GM03348 (cell line): ENCODE results near the gene CLDN34.

Experiments
- DNase-seq: peaks from one replicate; pipeline ENCODE4 v3.0.0; 2012; ENCODE audit warnings: low spot score

The CLDN34 gene

DNA sequence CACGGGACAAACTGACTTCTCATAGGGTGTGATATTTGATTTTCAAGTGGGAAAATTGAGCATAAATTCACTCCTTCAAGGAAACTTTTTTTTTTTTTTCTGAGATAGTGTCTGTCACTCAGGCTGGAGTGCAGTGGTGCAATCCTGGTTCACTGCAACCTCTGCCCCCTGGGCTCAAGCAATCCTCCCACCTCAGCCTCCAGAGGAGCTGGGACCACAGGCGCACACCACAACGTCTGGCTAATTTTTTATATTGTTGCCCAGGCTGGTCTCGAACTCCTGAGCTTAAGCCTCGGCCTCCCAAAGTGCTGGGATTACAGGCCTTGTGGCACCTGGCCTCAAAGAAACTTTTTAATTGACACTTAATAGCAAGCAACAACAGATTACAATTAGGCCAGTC is 13.8 kb downstream of the CLDN34 start:
- no peak for DNase-seq

DNA sequence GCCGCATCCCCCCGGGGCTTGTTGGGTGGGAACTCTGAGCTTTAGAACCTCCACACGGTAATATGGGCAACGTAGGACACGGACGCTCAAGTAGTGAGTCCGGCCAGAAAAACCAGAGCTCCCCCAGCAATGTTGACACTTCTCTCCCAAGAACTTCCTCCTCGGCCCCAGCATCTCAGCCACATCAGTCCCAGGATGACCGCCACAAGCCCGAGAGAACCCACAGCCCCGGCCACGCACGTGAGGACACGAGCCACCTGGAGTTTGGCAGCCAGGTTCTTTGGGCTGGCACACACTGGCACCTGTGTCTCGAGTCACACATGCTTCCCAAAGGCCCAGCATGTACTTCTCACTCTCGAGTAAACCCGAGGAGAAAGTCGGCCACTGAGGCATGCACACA is 16.3 kb downstream of the CLDN34 start:
- no peak for DNase-seq

DNA sequence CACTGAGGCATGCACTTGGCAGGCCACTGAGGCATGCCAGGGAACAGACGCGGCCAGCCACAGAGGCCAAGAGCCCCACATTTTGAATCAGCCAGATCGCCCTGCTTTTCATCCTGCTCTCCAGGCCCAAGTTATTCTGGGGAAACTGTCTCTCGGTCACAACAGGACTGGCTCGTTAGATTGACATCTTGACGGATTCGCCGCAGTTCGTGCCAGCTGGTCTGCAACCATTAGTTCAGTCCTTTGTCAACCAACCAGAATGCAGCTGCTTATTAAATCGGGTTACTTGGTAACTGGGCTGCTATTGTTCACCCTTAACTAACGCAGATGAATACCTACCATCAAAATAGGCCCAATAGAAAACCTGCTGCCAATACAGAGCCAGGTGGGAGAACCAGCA is 16.7 kb downstream of the CLDN34 start:
- DNase-seq = no peak

DNA sequence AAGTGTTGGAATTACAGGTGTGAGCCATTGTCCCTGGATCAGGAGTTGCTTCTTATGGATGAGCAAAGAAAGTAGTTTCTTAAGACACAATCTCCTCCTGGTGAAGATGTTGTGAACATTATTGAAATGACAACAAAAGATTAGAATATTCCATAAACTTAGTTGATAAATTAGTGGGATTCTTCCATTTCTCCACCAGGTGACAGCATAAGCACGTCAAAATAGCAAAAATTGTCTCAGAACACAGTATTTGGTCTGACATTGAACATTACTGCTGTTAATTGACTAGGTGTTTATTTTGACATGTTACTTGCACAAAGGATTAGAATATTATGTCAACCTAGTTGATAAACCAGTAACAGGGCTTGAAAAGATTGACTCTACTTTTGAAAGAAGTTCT is 21.6 kb downstream of the CLDN34 start:
- peak; percentile 8 for DNase-seq

DNA sequence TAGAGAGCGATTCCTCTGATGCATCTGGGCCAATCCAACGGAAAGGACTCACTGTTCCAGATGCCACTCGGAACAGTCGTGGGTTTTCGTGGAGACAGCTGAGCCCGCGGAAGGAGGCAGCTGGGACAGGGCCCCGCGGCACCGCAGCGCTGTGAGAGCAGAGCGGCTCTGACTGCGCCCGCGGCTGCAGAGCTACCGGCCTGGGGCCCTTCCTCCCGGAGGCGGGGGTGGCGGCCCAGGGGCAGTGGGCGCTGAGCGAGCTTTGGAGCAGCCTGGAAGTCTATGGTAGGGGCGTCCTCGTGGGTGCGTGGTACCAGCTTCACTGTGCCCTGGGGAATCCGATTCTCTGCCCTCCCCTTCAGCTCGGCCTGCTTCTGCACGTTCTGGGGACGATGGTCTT is 24.9 kb downstream of the CLDN34 start:
- no peak for DNase-seq

DNA sequence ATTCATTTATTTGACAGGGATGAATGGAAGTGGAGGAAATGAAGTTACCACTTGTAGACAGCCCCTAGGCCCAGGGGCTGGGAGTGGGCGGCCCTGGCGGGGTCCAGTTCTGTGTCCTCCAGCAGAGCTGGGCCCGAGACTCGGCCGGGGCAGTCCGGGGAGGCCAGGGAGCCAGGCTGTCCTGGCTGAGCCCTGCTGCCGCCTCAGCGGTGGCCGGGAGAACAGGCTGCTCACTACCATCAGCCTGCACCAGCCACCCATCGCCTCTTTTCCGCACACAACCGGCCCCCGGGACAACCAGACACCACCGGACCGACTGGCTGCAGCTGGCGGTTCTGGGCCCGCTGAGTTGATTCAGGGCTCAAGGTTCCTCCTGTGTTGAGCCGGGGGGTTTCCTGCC is 25.6 kb downstream of the CLDN34 start:
- DNase-seq = no peak

DNA sequence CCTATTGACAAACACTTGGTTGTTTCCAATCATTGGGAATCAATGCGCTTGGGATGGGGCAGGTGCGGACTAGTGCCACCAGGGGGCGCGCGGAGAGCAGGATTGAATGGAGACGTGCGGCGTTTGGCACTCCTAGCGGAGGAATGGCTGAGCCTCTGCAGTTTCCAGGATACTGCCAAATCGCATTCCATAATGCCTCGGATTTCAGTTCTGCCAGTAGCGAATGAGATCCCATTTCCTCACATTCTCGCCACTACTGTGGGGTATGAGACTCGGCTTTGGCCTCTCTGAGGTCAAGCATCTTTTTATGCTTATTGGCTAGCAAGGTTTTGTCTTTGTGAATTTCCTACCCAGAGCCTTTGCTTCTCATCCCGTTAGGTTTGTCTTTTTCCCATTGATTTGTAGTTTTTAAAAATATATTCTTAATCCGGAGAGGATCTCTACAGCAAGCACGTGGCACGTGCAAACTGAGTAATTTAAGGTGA is 28.7 kb downstream of the CLDN34 start:
- peak; percentile 85 for DNase-seq

DNA sequence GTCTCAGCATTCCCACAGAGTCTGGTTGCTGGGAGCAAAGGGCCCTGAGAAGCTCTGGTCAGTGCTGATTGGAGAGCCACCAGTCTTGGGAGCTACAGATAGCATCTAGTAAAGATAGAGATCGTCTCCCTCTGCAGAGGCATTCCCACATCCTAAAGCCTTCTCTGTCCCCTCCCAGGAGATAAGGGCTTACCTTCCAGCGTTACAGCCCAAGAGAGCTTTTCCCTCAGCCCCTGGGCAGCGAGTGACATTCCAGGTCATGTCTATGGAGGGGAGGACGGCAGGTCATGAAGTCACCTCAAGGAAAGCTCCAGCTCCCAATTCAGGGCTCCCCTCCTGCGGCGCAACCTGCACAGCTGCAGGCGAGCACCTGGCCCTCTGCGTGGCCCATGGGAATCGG is 29.9 kb downstream of the CLDN34 start:
- no peak for DNase-seq

DNA sequence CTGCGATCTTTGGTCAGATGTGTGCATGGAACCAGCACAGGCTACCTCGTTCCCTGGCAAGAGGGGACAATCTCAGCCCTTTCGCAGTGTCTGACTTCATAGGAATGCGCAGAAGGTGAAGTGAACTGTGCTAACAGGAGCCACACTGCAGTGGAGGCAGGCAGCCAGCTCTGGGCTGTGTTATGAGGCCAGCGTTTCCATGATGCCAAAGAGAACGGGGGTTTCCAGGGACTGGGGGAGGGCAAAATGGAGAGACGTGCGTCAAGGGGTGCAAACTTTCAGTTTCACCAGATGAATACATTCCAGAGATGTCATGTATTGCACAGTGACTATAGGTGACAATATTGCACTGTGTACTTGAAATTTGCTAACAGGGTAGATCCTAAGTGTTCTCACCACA is 30.4 kb downstream of the CLDN34 start:
- no peak for DNase-seq

DNA sequence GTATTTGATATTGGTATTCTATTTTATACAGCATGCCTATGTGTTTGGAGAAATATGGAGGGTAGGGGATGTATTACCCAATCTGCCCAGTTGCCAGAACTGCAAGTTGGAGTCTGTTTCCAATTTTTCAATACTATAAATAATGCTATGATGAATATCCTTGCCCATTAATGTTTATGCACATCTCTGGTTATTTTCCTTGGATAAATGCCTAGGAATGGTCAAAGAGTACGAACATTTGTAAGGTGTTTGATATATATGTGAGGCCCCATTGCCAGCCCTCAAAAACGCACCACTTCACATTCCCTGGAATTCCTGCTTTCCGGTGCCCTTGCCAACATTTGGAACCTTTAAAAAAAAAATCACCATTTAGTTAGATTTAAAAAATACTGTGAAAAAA is 34.3 kb downstream of the CLDN34 start:
- no peak for DNase-seq

DNA sequence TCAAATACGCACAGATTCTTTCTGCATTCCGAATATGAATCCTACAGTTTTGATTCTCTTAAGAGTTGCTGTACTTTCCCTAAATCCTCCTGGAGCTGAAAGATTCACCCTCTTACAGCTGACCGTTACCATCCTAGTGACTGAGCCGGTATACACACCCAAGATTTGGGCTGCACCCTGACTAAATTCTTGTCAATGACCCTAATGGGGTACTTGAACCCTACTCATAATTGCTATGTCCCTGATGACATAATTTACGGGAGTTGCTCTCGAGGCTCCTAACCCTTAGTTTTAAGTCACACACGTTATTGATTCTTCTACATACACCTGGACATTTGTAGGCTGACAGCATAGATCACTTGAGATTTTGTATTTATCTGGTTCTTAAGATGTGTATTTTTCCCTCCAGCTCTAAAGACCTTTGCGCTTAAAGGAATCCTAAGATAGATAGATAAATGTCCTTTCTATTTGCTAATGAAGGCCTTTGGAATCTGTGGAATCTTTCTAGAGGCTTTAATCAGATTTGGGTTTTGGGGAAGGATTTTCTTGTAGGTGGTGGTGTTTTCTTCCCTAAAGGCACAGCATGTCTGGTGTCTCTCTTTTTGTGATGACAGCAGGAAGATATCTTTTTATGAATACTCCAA is 37.8 kb downstream of the CLDN34 start:
- DNase-seq = no peak

DNA sequence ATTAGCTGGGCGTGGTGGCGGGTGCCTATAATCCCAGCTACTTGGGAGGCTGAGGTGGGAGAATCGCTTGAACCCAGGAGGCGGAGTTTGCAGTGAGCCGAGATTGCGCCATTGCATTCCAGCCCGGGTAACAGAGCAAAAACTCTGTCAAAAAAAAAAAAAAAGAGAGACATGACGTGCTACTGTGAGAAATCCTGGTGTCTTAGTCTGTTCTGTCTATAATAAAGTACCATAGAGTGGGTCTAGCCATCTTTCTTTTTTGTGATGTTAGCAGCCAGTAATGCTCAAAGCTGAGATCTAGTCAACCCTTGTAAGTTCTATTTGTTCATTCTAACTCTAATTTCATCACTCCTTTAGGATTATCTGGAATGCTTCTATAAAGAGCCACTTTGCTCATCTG is 38.9 kb downstream of the CLDN34 start:
- no peak for DNase-seq

DNA sequence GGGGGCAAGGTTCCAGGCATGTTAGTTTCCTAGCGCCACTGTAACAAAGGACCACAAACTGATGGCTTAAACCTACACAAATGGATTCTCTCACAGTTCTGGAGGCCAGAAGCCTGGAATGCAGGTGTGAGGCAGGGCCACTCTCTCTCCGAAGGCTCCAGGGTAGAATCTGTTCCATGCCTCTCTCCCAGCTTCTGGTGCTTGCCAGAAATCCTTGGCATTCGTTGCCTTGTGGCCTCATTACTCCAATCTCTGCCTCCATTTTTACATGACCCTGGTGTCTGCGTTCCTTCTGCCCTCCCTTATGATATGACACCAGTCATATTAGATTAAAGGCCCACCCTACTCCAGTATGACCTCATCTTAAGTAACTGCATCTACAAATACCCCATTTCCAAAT is 39.6 kb downstream of the CLDN34 start:
- DNase-seq = no peak

DNA sequence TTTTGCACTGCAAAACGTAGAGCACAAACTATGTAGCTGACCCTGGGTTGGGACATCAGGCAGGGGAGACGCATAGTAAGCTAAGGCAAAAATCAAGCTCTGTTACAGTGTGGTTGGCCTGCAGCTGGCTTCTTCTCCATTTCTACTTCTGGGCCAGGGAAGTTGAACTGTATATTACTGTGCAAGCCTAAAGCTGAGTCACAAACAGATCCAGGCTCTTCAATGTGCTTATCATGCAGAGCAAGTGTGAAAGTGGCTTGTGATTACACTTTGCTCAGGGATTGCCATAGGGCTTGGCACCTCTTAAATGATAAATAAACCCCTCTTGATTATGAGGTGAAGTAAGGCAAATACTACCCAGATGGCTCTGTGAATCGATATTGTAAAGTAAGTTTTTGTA is 40.5 kb downstream of the CLDN34 start:
- DNase-seq = no peak

DNA sequence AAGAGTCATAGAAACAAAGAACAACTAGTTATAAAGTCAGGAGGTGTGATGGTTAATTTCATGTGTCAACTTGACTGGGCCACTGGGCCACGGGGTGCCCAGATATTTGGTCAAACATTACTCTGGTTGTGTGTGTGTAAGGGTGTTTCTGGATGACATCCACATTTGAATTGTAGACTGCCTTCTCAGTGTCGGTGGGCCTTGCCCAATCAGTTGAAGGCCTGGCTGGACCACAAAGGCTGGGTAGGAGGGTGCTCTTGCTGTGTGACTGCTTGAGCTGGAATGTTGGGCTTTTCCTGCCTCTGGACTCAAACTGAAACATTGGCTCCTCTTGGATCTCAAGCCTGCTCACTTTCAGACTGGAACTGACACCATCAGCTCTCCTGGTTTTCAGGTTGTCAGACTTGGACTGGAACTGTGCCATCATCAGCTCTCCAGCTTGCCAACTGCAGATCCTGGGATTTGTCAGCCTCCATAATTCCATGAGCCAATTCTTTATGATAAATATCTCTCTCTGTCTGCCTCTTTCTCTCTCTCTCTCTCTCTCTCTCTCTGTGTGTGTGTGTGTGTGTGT is 41.4 kb downstream of the CLDN34 start:
- no peak for DNase-seq

DNA sequence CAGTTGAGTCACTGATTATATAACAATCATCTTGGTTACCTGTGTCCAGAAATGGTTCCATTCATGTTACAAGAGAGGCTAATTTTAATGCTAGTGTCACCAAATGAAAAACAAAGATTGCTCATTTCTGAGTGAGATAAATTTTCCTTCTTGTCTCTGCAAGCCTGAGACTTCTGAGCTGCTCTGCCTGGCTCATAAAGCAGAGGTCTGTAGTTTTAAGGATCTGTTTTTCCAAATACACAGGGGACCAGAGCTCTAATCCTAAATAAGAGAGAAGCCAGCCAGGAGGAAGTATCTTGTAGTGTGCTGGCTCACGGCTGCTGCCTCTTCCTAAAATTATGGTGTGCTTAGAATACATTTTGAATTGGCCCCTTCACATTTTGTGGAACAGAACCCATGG is 42.6 kb downstream of the CLDN34 start:
- no peak for DNase-seq

DNA sequence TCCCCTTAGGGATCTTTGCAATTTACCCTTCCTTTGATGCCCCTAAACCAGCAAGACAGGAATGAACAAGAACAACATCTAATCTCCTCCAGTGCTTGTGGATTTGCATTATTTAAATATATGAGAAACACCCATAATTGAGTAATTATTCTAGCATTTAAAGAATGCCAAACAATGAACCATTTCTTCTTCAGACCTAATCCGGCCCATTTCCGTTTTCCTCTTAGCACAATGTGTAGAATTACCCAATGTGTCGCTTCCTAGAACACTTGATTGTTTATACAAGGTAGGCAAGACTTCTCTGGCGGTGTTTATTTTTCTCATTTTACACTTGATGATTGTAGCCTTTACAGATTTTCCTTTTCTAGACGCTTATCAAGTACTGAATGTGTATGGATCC is 43.5 kb downstream of the CLDN34 start:
- DNase-seq = no peak

DNA sequence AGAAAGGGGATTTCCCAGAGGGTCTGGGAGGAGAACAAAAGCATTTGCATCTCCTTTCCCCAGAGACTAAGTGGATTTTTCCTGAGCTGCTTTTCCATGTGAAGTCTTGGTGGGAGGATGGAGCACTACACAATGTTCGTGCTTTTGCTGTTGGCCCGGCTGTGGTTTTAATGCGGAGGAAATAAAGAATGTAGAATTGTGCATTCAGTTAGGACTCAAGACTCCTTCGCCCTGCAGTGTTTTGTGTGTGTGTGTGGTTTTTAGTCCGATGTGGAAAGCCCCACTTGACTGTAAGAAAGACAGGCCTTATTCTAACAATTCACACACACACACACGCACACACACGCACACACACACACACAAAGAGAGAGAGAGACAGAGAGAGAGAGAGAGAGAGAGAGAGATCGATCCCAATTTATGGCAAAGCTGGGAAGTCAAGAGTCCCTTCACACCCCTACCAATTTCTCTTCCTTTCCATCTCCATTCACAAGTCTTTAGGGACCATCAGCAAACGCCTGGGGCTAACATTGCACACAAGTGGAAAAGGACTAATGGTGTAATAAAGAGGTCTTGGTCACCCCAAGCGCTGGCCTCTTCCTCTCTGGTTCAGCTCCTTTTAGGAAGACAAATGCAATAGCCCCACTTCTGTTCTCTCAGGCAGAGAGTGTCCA is 44.2 kb downstream of the CLDN34 start:
- DNase-seq = no peak

DNA sequence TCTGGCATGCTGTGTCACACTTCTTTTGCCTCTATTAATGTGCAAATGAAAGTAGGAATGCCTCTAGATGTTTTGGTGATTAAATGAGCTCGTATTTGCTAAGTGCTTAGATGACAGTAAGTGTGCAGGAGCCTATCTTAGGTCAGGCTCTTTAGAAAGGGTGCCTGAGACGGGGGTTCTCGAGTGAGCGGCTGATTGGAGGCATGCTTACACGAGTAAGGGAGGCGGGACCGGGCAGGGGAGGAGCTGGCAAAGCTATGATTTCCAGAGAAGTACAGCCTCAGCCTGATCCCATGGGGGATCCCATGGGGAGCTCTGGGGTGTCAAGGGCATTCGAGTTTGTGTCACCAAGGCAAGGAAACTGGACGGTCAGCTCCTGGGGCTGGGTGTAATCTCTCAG is 44.8 kb downstream of the CLDN34 start:
- no peak for DNase-seq

DNA sequence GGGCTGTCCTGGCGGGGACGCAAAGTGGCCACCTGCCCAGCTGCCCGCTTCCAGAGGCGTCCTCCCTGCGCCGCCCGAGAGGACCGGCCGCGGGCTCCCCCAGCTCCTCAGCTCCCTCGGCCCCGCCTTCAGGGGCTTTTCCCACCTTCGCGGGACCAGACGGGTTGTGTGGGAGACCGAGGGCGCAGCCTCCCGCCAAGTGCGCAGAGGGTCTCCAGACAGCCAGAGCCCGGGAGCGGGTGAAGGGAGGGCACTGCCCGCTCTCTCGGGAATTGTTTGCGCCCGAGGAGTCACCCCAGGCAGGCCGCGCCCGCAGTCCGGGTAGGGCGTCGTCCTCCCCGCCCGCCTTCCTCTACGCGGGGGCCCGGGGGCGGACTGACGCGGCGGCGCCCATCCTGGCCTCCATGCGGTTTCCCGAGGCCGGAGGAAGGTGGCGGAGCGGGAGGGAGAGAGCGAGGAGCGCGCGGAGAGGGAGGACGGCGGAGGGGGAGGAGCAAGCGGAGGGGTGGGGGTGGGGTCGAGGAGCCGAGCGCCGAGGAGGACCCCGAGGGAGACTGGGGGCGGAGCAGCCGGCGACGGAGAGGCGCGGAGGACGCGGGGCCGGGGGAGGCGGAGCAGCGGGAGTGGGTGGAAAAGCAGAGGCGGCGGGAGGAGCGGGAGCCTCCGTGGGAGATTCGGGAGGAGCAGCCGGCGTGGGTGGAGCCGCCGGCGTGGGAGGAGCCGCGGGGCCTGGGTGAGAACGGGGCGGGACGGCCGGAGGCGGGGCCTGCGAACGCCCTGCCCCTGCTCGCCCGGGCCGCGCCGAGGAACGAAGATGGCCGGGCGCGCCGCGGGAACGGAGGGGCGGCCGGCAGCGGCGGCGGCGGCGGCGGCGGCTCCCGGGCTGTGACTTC is 47.5 kb downstream of the CLDN34 start:
- DNase-seq = peak; percentile 94

DNA sequence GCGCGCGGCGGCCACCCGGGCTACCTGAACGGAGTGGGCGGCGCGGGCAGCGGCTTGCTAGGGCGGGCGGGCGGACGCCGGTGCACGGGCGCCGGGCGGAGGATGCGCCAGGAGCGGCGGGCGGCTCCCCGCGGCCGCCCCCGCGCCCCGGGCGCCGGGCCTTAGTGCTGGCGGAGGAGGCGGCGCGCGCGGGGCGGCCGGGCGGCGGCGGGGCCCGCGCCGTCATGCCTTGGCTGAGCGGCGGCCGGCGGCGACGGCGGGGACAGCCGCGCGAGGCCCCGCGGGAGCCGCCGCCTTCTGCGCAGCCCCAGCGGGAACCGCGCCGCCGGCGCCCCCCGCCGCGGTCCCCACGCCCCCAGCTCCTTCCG is 48.2 kb downstream of the CLDN34 start:
- DNase-seq = peak; percentile 27

DNA sequence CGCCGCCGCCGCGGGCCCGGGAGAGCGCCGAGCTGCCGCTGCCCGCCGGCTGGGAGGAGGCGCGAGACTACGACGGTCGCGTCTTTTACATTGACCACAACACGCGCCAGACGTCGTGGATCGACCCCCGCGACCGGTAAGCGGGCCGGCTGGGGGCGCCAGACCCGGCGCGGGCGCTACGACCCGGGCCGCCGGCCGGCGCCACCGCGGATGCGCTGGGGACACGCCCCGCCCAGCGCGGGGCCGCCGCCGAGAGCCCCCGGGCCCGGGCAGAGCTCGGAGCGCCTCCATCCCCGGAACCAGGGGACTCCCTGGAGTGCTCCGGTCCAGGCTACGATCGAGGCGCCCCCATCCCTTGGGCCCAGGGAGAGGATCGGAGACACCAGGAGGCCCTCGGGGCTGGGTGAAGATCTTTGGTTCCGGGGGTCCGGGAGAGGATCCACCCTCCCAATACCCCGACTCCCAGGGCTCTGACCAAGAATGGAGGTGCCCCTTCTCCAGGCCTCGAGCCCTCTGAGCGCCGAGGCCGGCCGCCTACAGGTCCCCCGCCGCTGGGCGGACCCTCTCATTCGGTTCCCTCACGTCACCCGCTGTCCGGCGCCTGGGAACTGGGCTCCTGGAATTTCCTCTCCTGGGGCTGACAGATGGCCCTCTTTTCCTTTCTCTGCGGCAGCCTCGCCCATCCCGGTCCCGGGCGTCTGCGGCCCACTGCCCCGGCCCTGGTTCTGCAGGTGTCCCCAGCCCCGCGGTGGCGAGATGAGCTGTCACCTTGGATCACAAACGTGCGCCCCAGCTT is 48.8 kb downstream of the CLDN34 start:
- DNase-seq = peak; percentile 46
